Stimulated activated CD8-positive, alpha-beta memory T cell treated with anti-CD3 and anti-CD28 coated beads, Interleukin-7, amount 100 ng/mL, for 1 hour (primary cell): ENCODE results near the gene RELCH.

Experiments
- DNase-seq, 2 donors: peaks; one replicate each; pipeline ENCODE4 v3.0.0-alpha.2; 2020; ENCODE audit warnings: low read depth in 2 of 2

RELCH gene

DNA sequence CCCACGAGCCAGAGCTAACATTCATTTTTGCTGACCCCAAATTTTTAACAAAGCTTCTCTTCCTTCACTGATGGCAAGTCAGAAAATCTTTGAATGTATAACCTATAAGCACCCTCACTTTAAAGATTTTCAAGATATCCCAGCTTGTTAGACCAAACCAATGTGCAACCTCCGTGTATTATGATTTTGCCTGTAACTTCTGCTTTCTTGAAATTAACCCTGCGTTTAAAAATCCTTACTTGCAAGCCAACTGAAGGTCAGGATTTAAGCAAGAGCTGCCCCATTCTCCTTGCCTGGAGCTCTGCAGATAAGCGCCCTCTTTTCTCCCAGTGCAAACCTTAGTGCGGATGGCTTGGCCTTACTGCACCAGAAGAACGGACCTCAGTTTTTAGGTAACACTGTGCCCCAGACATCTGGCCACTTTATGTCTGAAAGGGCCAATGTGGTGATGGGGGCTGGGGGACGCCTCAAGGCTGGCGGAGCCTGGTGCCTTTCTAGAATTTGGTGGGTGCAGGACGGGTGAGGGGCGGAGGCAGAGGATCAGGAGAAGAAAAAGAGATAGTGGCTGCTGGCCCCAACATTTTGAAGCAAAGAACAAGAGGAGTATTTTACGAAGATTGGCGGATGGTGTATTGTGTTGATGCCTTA, 137.2 kb downstream of the RELCH start:
- no peak for DNase-seq

DNA sequence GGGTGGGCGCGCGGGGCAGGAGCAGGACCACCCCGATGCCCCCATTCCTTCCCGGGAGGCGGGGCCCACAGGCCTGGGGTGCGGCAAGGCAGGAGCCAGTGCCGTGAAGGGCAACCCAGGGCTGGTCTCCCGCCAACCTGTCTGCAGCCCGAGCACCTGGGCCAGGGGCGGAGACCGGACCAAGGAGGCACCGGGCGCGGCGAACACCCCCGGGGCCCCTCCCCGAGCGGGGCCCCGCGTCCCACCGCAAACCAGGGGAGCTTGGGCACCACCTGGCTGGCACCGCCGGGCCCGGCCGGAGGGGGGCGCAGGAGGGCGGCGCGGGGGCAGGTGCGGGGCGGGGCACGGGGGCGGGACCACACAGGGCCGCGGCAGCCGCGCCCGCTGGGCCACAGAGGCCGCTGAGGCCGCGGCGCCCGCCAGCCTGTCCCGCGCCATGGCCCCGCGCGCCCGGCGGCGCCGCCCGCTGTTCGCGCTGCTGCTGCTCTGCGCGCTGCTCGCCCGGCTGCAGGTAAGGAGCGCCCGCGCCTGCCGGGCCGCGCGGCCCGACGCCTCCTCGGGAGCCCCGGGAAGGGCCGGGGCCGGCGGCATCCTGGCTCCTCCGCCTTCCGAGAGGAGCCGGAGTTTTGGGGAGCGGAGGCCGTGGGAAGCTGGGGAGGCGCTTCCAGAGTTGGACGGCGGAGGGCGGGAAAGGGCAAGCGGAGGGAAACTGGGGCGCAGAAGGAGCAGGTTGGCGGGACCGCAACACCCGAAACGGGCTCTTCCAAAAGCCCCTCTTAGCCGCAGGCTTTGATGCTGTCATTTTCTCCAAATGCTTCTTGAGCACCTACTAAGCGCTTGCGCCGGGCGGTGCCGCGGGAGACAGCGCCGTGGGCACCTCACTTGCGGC, 138.1 kb downstream of the RELCH start, which contains the start of gene TNFRSF11A:
Gene TNFRSF11A (plus strand): TSS at position 394 of the 889 bp plus-strand sequence. CDS start 43 bp downstream, at position 437.
- DNase-seq: peak in 1 of 2 donors; percentile 46

DNA sequence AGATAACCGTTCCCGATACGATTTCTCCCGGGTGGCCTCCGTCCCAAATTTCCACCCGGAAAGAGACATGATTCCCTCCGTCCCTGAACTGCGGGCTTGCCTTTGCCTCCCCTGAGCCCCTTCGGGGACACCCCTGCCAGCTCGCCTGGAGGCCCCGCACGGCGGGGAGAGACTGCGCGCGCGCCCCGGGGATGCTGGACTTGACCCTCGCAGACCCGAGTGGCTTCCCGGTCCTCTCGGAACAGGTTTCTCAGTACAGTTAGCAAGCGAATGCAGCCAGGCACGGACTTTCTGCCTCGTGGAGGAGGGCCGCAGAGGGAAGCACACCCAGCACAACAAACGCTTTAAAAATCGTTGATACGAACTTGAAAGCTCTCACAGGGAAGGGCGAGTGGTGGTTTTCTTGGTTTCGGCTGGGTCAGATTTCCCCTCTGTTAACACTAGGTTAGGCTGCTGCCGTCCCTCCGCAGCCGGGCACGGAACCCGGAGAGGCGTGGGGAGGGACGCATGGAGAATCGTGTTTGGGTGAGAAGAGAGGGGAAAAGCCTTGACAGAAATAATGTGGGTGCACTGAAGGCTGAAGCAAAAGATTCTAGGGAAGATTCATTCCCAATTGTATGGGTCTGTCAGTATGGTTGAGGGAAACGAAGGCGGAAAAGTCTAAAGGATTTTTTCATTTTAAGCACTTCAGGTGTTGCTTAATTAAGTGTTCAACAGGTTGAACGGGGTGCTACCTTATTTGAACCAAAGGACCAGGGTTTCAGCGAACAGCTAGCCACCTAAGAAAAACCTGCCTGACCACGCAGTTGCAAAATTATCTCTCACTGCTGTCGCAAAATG, 139.0 kb downstream of the RELCH start:
- DNase-seq: no peak

DNA sequence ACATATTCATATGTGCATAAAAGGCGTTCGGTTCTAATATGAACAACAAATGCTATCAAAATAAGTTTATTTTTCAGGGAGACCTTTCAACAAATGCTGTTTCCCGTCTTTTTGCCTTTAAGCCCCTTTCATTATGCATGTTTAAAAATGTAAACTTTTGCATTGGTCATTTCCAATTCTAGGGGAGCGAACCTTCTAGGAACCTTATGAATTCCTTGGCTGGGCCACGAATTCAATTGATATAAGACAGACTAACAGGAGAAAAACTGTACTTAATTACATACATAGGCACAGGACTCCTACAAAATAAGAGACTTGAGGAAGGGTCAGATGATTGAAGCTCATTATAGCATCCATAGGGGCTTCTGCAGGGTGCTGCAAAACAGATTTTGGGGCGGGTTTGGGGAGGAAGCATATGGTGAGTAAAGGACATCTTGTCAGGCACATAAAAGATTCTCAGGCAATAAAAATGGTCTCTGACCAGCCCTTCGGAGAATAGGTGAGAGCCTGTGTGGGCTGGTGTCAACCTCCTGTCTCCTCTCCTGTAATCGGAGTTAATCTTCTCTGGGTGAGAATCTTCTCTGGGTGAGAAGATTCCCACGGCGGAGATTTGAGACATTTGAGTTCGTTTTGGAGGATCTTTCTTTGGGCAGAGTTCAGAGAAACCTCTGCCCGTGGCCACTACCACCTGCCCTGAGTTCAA, 139.7 kb downstream of the RELCH start:
- DNase-seq: no peak

DNA sequence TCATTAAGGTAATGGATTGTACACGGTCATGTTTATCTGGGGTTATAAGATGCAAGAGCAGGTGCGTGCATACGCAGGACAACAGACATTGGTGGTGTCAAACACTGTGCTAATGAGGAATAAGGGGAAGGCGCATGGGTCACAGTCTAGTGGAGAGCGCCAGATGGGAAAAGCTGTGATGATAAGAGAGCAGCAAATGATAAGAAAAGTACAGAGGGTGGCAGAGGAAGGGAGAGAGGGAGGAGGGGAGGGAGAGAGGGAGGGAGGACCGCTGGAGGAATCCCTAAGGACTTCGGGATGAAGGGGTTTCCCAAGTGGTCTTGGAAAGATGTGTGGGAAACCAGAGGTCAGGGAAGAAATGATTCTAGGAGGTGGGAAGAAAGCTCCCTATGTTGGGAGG, 140.9 kb downstream of the RELCH start:
- no peak for DNase-seq

DNA sequence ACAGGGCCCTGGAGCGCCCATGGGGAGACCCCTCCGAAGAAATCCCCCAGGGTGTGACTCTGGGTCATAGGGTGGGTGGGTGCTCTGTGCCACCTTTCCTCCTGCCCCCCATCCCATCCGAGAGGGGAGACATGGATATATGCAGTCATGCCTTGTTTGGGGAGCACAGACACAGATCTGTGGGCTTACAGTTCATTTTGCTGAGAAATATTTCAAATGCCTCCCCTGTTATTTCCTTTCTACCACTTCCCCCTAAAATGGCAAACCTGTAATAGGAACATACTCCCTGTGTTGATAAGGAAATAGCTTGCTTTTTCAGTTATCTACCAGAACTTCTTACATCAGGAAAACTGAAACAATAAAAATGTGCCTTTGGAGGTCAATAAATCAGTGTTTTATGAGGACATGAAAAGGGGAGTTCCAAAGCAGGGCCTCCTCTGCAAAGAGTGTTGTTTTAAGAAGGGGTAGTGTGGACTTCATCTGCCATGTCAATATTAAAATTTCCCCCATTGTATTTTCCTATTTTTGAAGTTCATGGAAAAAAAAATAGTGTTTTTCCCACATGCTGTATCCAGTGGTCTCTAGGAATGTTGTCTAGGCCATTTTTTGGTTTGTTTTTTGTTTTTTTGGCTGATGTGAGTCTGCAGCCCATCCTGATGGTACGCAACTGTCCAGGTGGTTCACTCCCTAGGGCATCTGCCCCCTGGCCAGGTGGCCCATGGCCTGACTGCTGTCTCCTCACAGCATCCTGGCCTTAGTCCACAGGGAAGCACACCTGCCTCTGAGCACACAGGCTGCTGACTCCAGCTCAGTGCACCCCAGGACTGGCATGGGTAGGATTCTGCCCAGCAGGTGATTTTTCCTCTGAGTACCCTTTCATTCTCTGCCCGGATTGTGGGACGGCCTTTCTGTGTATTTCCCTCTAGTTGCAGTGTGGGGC, 141.8 kb downstream of the RELCH start:
- DNase-seq: no peak

DNA sequence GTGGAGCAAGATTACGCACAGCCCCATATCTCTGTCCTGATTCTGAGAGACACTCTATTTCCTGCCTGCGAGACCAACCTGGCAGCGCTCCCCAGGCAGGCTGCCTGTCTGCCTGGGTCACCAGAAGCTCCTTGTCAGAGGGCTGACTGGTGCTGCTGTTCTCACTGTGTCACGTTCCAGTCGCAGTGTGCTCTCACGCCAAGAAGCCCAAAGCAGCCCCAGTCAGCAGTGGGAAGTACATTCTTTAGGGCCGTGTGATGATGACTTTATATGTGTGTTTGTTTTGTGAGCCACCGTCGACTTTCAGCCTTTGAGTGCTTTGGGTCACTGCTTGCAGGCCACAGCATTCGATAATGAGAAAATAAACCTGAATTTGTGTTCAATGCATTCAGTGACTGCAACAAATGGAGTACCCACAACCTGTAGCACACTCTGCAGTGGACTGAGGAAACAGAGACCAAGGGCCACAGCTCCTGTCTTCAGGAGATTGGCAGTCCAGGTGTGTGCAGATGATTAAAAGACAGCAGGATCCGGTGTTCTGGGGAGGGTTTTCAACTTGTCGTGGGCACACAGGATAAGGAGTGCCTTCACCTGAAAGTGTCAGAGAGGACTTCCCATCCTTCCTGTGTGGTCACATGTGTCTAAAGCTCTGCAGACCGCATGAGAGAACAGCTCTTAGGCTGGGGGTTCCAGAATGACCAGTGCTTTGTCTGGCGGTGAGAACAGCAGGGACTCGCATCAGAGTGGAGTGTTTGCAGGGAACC, 142.8 kb downstream of the RELCH start:
- no peak for DNase-seq

DNA sequence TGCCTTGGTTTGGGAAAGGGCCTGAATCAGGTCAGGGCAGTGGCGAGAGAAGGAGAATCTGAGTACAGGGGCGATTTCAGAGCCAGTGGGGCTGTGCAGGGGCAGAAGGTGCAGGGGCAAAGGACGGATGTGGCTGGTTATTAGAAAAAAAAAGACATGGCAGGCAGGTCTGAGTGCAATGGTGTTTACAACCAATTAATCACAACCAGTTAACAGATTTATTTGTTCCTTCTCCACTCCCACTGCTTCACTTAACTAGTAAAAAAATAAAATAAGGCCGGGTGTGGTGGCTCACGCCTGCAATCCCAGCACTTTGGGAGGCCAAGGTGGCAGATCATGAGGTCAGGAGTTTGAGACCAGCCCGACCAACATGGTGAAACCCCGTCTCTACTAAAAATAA, 143.6 kb downstream of the RELCH start:
- no peak for DNase-seq

DNA sequence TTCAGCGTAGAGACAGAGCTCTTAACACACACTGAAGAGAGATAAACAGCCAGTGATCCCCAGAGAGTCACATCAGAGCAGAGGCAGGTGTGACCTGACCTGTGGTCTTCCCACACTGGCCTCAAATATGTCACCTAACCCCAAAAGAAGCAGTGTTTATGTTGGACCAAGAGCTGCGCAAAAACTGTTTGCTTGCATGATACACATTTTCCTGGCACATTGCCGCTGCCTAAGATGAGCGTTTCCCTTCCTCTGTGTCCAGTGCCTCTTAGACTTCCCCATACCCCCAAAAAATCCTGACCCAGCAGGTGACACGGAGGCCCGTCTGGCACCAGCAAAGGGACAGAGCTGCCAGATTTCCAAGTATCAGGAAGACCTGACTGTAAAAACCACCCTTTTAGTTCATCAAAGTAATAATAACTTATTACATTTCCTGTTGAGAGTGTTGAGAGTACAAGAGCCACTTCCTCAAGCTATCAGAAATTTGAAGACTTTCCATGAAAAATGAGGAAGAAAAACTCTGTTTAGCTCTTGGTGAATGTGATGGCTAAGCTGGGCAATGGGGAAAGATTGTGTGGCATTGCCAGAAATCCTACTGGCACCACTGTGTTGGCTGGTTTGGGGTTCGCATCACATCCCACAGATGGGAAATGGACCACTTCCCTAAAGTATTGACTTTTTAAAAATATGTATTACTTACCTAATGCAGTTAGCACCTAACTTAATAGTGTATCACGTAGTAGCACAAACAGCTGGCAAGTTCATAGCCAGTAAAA, 144.7 kb downstream of the RELCH start:
- no peak for DNase-seq

DNA sequence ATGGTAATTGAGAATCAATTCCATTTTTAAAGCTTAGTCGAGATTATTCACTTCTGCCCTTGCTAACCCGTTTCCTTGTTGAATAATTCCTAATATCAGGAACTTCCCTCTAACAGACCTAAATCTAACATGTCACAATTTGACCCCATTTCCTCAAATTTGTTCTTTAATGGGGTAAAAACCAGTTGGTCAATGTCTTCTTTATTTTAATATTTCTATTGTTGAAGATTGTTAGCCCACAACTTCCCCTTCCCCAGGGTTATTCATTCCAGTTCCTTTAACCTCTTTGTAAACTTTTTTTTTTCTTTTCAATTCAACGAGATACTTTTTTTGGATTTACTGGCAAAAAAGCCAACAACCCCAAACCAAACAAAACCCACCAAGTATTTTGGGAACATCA, 145.4 kb downstream of the RELCH start:
- DNase-seq: no peak

DNA sequence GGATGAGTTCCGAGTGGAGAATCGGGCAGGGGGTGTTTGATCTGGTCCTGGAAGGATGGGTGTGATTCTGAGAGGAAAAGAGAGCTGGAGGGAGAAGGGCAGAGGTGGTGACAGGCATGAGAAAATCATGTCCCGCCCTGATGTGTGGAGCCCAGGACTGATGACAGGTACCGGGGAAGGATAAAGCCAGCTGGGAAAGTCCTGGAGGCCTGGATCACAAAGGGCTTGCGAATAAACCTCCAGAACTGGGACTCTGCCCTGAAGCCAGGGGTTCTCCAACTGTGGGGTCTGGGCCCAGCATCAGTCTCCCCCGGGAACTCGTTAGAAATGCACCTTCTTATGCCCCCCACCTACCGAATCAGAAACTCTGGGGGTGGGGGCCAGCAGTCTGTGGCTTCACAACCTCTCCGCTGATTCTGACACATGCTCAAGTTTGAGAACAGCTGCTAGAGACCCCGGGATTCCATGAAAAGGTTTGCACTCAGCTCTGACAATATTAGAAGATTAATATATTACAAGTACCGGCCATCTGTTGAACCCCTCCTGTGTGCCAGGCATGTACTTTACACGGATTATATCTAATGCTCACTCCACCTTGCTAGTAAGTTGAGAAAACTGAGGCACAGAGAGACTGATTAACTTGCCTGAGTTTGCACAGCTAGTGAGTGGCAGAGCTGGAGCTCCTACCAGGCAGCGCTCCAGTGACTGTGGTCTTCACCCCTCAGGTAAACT, 146.1 kb downstream of the RELCH start:
- DNase-seq: no peak

DNA sequence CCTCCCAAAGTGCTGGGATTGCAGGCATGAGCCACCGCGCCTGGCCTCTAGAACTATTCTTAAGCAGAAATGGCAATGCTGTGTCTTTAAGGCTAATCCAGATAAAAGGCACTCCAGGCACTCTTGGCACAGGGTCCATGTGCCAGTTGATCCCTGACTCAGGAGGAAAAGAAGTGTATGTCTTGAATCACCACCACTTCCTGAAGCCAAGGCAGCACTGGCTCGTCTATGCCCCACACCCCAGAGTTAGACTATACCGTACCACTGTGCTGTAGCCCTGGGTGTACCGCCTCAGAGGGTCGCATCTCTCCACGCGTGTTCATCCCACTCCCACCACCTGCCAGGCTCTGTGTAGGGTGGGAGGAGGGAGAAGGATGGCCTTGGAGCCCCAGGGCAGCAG, 147.1 kb downstream of the RELCH start:
- DNase-seq: no peak

DNA sequence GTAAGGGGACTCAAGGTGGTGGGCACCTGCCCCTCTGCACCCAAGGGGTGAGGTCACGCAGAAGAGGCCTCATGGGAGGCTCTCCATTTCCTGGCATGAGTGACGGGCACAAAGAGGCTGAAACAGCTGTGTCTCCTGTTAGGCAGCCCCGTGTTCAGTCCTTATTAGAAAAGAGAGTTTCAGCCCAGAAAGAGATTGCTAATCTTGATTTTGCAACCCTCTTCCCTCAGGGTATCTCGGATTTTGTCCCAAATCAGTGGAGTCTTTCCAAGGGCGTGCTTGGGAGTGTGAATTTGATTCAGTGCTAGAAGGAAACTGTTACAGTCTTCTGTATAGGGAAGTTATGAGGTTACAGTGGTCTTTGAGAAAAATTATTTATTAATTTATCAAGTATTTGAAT, 148.4 kb downstream of the RELCH start:
- no peak for DNase-seq

DNA sequence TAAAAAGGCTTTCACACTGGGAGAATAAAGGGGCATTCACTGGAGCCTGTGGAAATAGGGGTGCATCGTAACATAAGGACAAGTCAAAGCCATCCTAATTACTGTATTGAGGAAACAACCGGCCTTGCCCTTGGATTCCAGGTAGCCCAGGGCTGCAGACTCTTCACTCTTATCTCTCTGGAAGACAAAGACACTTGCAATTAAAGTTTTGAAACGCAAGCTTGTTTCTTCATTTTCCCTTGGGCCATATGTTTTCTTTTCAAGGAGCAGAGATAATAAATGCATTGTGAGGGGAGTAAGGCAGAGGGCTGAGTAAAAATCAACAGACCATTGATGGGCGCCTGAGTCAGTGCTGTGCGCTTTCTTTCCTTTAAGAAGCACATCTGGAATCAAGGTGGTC, 149.6 kb downstream of the RELCH start:
- no peak for DNase-seq

DNA sequence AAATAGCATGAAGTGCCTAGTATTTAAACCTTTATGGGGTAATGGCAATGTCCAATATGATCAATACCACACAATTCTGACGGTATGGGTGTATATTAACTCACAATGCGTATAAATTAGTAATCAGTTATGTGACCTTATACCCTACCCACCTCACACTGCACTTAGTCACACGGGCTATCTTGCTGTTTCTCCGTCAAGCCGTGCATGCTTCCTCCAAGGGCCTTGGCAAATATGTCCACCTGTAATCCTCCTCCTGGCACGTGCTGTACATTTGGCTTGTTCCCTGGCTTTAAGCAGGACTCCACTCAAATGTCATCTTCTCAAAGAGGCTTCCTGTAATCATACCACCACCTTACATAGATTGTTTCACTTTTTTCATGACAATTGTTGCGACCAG, 150.3 kb downstream of the RELCH start:
- DNase-seq: no peak

DNA sequence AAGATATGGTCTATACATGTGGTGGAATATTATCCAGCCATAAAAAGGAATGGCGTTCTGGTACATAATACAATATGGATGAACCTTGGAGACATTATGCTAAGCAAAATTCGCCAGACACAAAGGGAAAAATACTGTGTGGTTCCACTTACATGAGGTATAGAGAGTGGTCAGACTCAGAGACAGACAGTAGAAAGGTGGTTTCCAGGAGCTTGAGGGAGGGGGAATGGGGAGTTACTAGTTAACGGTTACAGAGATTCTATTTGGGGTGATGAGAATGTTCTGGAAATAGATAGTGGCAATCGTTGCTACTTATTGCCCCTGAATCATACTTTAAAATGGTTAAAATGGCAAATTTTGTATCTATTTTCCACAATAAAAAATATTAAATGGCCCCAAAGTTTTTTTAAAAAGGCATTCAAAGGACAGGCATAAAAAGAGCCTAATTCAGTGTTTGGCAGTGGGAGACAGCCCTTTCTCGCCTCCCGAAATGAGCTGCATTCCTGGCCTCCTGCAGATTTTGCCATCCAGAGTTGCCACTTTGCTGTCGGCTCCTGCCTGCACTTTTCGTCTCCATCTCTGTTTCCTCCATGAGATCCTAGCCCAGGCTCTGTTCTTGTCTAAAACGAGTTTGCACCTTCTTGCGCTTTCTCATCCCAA, 151.5 kb downstream of the RELCH start:
- DNase-seq: no peak

DNA sequence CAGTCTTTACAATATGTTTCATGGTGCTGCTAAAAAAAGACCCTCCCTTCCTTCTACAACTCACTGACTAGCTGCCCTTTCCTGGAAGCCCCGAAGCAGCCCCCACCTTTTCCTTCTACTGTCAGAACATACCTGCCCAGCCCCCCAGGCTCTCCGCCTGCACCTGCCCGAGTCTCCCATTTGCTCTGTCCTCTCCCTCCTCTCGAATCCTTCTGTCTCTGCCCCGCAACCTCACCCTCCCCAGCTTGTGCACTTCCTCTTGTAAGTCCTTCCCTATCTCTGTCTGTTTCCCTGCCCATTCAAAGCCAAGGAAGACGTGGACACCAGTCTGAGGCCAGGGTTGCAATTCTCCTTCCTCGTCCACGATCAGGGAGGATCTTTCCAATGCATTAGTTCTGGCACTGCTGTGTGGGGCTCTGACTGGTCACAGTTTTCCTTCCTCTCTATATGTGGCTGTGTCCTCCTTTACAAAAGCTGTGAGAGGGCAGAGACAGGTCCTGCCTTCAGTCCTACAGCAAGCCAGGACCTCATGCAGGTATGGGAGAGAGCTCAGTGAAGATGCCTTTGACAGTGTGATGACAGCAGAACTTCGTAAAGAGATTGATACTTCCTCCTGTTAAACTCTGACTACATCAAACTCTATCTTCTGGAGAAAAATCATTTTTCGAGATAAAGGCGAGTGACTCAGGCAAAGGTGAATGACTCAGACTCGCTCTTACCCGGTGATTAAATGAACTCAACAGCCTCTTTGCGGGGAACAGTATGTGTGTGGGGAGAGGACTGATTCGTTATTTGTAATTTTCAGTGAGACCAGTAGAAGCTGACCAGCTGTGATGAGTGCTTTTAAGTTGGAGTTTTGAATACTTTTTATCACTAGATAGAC, 152.3 kb downstream of the RELCH start:
- no peak for DNase-seq
